ENCODE measurements around the gene TOM1.

TOM1 gene

GRCh38 chr22:35307372-35307771, 7.7 kb downstream of the TOM1 start:
- DNase-seq (ENCODE audit: low read depth): no peak

GRCh38 chr22:35307892-35308291, 8.2 kb downstream of the TOM1 start:
- no peak for DNase-seq (ENCODE audit: low read depth)

GRCh38 chr22:35308480-35309021, 8.9 kb downstream of the TOM1 start:
- no peak for DNase-seq (ENCODE audit: low read depth)

- DNase-seq (ENCODE audit: low read depth): no peak
Measured at GRCh38 chr22:35310556-35311550, 11.2 kb downstream of the TOM1 start.

GRCh38 chr22:35311551-35311999, 11.9 kb downstream of the TOM1 start:
- no peak for DNase-seq (ENCODE audit: low read depth)

GRCh38 chr22:35312198-35313059, 12.7 kb downstream of the TOM1 start:
- DNase-seq (ENCODE audit: low read depth): no peak

- no peak for DNase-seq (ENCODE audit: low read depth)
Measured at GRCh38 chr22:35313311-35314121, 13.8 kb downstream of the TOM1 start.

GRCh38 chr22:35314161-35314942, 14.7 kb downstream of the TOM1 start:
- no peak for DNase-seq (ENCODE audit: low read depth)

GRCh38 chr22:35315141-35315854, 15.6 kb downstream of the TOM1 start:
- no peak for DNase-seq (ENCODE audit: low read depth)

- no peak for DNase-seq (ENCODE audit: low read depth)
Measured at GRCh38 chr22:35315855-35316745, 16.4 kb downstream of the TOM1 start.

GRCh38 chr22:35316751-35317150, 17.1 kb downstream of the TOM1 start:
- DNase-seq (ENCODE audit: low read depth): no peak

- DNase-seq (ENCODE audit: low read depth): no peak
Measured at GRCh38 chr22:35317680-35318290, 18.1 kb downstream of the TOM1 start.

- DNase-seq (ENCODE audit: low read depth): no peak
Measured at GRCh38 chr22:35318346-35319215, 18.9 kb downstream of the TOM1 start.

- DNase-seq (ENCODE audit: low read depth): no peak
Measured at GRCh38 chr22:35319244-35319985, 19.7 kb downstream of the TOM1 start.

- DNase-seq (ENCODE audit: low read depth): no peak
Measured at GRCh38 chr22:35322126-35322525, 22.4 kb downstream of the TOM1 start.

- DNase-seq (ENCODE audit: low read depth): no peak
Measured at GRCh38 chr22:35322893-35323292, 23.2 kb downstream of the TOM1 start.

- DNase-seq (ENCODE audit: low read depth): no peak
Measured at GRCh38 chr22:35323305-35323704, 23.6 kb downstream of the TOM1 start.

All from stimulated activated CD8-positive, alpha-beta memory T cell treated with anti-CD3 and anti-CD28 coated beads, Interleukin-12 subunit alpha, Interleukin-12 subunit beta, amount 100 ng/mL, for 4 hours (primary cell).